Heart right ventricle (tissue), 16 donors: ENCODE measurements around the gene SAMD1. TPM values are rescaled to one million over a fixed set of nuclear protein-coding genes. Genes with fewer than 3 reads are reported as not detected.

Experiments
- ATAC-seq, 8 donors: fragments of 200-7000 bp; cut with Tn5 transposase; one replicate each; pipeline ENCODE4 v1.9.1; 2020; ENCODE audit warnings: mild to moderate bottlenecking in 8 of 8, moderate library complexity in 8 of 8, moderate number of reproducible peaks in 1 of 8
- DNase-seq, 2 donors: peaks; one replicate each; pipeline ENCODE4 v3.0.0-alpha.2; 2020
- H3K27ac ChIP-seq, 10 donors: fragments of 200-600 bp; sonication (generic) in 2 of 10; one replicate each; pipeline versions ENCODE4 v1.5.0 to v1.8.0; 2020 to 2022; ENCODE audit warnings: mild to moderate bottlenecking in 3 of 10
- H3K27me3 ChIP-seq, 7 donors: fragments of 200-600 bp; one replicate each; pipeline ENCODE4 v1.8.0; 2021 to 2022; ENCODE audit warnings: mild to moderate bottlenecking in 2 of 7
- H3K36me3 ChIP-seq, 9 donors: fragments of 200-600 bp; sonication (generic) in 1 of 9; one replicate each; pipeline versions ENCODE4 v1.5.0 to v1.8.0; 2020 to 2022; ENCODE audit warnings: mild to moderate bottlenecking in 2 of 9
- H3K4me1 ChIP-seq, 9 donors: fragments of 200-600 bp; sonication (generic) in 1 of 9; one replicate each; pipeline versions ENCODE4 v1.5.0 to v1.8.0; 2020 to 2022; ENCODE audit warnings: mild to moderate bottlenecking in 4 of 9
- H3K4me3 ChIP-seq, 10 donors: fragments of 200-600 bp; sonication (generic) in 2 of 10; one replicate each; pipeline versions ENCODE4 v1.5.0 to v1.8.0; 2020 to 2022; ENCODE audit warnings: mild to moderate bottlenecking in 7 of 10, moderate library complexity in 2 of 10
- H3K9me3 ChIP-seq, 11 donors: fragments of 200-600 bp in 10 of 11; sonication (generic) in 2 of 11; one replicate each; pipeline versions ENCODE4 v1.5.0 to v1.8.0; 2013 to 2022; ENCODE audit warnings: mild to moderate bottlenecking in 2 of 11, control low read depth in 1 of 11, moderate library complexity in 1 of 11
- CTCF ChIP-seq, 9 donors: fragments of 200-600 bp; sonication (generic) in 2 of 9; IDR thresholded peaks; one replicate each; pipeline versions ENCODE4 v1.5.0 to v1.8.0; 2021 to 2022; ENCODE audit warnings: antibody characterized with exemption in 9 of 9, mild to moderate bottlenecking in 5 of 9, moderate library complexity in 1 of 9
- WGBS, 2 donors: extraction: QIAGEN DNeasy Blood & Tissue Kit; methylation state at CpG; one replicate each; pipeline ENCODE4 v1.1.7; 2013; ENCODE audit warnings: inconsistent platforms in 1 of 2; 5-methylcytosine and 5-hydroxymethylcytosine counted together
- intact Hi-C, 10 donors: fragments of 100-400 bp; cut with DNase I; formaldehyde crosslinking; loops; one replicate each; pipeline versions ENCODE4 v1.11.1 to v1.14.2; 2022
- polyA plus RNA-seq, 2 donors: library from polyadenylated mRNA; stranded (reverse); fragments of 200-250 nt; gene quantifications; one replicate each; pipeline ENCODE4 v1.2.3, GENCODE V29; 2013
- total RNA-seq, 10 donors: library from RNA; stranded (reverse); fragmentation: NEBNext Ultra II Directional in 3 of 10; extraction: Animal tissue kit (Norgen Biotek cat#: 25700) in 3 of 10; gene quantifications; one replicate each; pipeline versions ENCODE4 v1.2.1 to v1.2.4, GENCODE V29; 2021 to 2023
- donor health status: Arrhythmogenic right ventricular cardiomyopathy.
- donor health status: ischemic (EF 13 %, LVEDD 7.1; RV severe dilation, severe dysfunction).
- donor health status: healthy with polysubstance abuse.
- donor health status: DM: no; HTN: yes; CAD: no.
- donor health status: DM: no; HTN: no; CAD: no.
- donor health status: ischemic (EF 25% LVEDD 6.9; RV normal size, moderate dysfunction).
- donor health status: ischemic (EF 25% LVEDD 5.7; RV mildly dilated, moderate dysfunction).
- donor health status: healthy.
- donor health status: DM: yes; HTN: yes; CAD: no.
- donor health status: Ischemic cardiomyopathy.
- donor health status: ischemic (EF 35%, LVEDD 5.7; RV mildly dilated, moderate dysfunction).
- donor health status: nonischemic (EF 11% LVEDD 7.7; RV severe dilation, severe dysfunction).
- donor health status: DM: yes; HTN: yes; CAD: no.
- donor health status: PGD.
- donor health status: ischemic (EF 29% LVEDD 5.4; RV normal size, mild dysfunction).
- donor health status: nonischemic (EF 23%, LVEDD 6.1; RV moderate dilation, normal function).

SAMD1 gene
- total and polyA plus RNA-seq, 12 donors, result 26.7 to 55.3 (median 34.7) TPM

- peaks cover 0 to 12% (median 8%) of the 10 kb centered on the region in 11 donors for H3K9me3 ChIP-seq
- peak overlapping the region in 9 of 10 donors; percentile 90 to 99 (median 96) for H3K27ac ChIP-seq
- intact Hi-C loops, result loop anchor here in 3 of 10 donors (2.0 to 10.0 kb wide), 3 partner anchors 27 to 47 kb away; partner anchors contain the start of genes ASF1B (in 2 of the 3) and PRKACA (in 1 of the 3)
- no peaks in the 10 kb centered on the region for H3K27me3 ChIP-seq
- peak in 1 of 9 donors; percentile 7 for TF ChIP-seq CTCF (IDR thresholded peaks at IDR 0.05)
- peaks cover 0 to 19% (median 16%) of the 10 kb centered on the region in 9 donors for H3K4me1 ChIP-seq
- peaks cover 0 to 35% (median 10%) of the 10 kb centered on the region in 9 donors for H3K36me3 ChIP-seq
- H3K4me3 ChIP-seq, result peak overlapping the region in 9 of 10 donors; percentile 73 to 95 (median 80)
- DNase-seq, result peak in 1 of 2 donors; percentile 60
- peak in 1 of 8 donors; percentile 9 for ATAC-seq
- 0 to 1% methylated on average over 95 to 138 of the region's 142 CpGs for WGBS, 2 donors
Observed at GRCh38 chr19:14089662-14090508, 666 bp downstream of the SAMD1 start.

DNA sequence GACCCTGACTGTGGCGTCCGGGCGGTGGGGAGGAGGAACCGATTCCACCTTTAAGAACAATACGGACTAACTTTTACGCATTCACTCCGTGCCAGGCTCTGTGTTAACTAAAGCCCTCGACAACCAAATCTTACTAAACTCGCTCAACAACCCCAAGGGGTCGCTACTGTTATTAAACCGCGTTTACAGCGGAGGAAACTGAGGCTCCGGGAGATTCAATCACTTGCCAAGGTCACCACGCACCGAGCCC is 1.2 kb downstream of the SAMD1 start:
- ATAC-seq (no peak), DNase-seq (no peak)
- TF ChIP-seq CTCF (IDR thresholded peaks at IDR 0.05), result peak in 4 of 9 donors; percentile 19 to 24 (median 22)
- H3K36me3 ChIP-seq, result peaks cover 0 to 32% (median 10%) of the 10 kb centered on the region in 9 donors
- peaks cover 0 to 19% (median 16%) of the 10 kb centered on the region in 9 donors for H3K4me1 ChIP-seq
- H3K27me3 ChIP-seq, result no peaks in the 10 kb centered on the region
- intact Hi-C loops, result loop anchor here in 1 of 10 donors (10.0 kb wide), 1 partner anchor 45 kb away; the partner anchor contains the start of gene ASF1B
- H3K4me3 ChIP-seq, result peak overlapping the region in 9 of 10 donors; percentile 73 to 95 (median 80)
- H3K27ac ChIP-seq, result peak overlapping the region in 7 of 10 donors; percentile 34 to 98 (median 62)
- H3K9me3 ChIP-seq, result peaks cover 0 to 12% (median 8%) of the 10 kb centered on the region in 11 donors
- WGBS, 2 donors, result 13 to 14% methylated on average over 16 of the region's 16 CpGs

DNA sequence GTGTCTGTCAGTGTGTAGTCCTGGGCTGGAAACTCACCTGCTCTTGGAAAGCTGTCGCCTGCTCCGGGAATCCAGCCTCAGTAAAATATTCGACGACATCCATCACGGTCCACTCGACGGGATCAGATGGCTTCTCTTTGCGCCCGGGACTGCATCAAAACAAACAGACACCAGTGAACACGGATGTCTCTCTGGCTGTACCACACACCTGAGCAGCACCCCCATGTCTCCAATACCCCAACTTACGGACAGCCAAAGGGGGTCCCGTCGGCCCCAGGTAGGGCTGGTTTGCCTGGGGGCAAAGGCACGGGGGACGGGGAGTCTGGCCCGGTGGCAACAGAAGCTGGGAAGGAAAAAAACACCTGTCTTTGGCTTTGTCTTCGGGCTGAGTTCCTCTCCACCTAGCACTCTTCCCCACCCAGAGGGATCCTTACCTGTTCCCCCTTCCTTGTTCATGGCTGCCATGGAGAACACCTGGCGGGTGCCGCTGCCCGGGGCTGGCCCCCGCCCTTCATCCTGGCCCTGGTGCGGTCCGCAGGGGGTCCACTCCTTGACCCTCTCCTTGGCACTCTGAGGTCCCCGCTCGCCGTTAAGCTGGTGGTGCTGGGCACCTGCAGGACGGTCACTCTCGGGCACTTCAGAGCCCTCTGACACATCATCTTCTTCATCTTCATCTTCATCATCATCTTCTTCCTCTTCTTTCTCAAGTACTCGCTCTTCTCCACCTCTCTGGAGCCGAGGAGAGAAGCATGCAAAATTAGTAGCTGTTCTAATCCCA is 1.7 kb downstream of the SAMD1 start:
- H3K9me3 ChIP-seq, result peaks cover 0 to 11% (median 8%) of the 10 kb centered on the region in 11 donors
- H3K27ac ChIP-seq, result peak overlapping the region in 2 of 10 donors; percentile 80 to 98
- peaks cover 0 to 29% (median 10%) of the 10 kb centered on the region in 9 donors for H3K36me3 ChIP-seq
- WGBS, 2 donors, result 86 to 90% methylated on average over 30 of the region's 30 CpGs
- H3K4me1 ChIP-seq, result peaks cover 0 to 19% (median 16%) of the 10 kb centered on the region in 9 donors
- intact Hi-C loops, result loop anchor here in 1 of 10 donors (10.0 kb wide), 1 partner anchor 46 kb away; the partner anchor contains the start of gene ASF1B
- no peaks in the 10 kb centered on the region for H3K27me3 ChIP-seq
- DNase-seq (no peak), ATAC-seq (peak in 1 of 8 donors; percentile 2)
- H3K4me3 ChIP-seq, result peak overlapping the region in 7 of 10 donors; percentile 73 to 95 (median 80)
- TF ChIP-seq CTCF (IDR thresholded peaks at IDR 0.05), result no peak

GRCh38 chr19:14086098-14086497 is 4.5 kb downstream of the SAMD1 start:
- Histone ChIP-seq H3K36me3 (peaks cover 0 to 33% (median 10%) of the 10 kb centered on the region in 9 donors), H3K4me3 (no peak overlapping the region), H3K9me3 (no peaks in the 10 kb centered on the region), H3K4me1 (peaks cover 5 to 22% (median 18%) of the 10 kb centered on the region in 9 donors), H3K27ac (no peak overlapping the region), H3K27me3 (no peaks in the 10 kb centered on the region)
- DNase-seq (no peak), ATAC-seq (no peak)
- WGBS, 2 donors, result 89 to 90% methylated on average over 5 of the region's 5 CpGs
- intact Hi-C loops, result loop anchor here in 1 of 10 donors (10.0 kb wide), 1 partner anchor 49 kb away; the partner anchor contains the start of gene ASF1B
- TF ChIP-seq CTCF (IDR thresholded peaks at IDR 0.05), result no peak
